Large intestine (tissue), 3 donors: Measurements from ENCODE around the gene PPAT. TPM values are rescaled to one million over a fixed set of nuclear protein-coding genes. Genes with fewer than 3 reads are reported as not detected.
"Not testable (repeated sequence)": the region's sequence is repeated elsewhere in the genome, so short reads cannot be mapped to it uniquely, and the experiment has no call there.

ENCODE experiments used
- DNase-seq, 2 donors: peaks; one replicate each; pipeline versions ENCODE4 v3.0.0 to v3.0.0-alpha.2; 2013
- H3K27ac ChIP-seq: one replicate; pipeline ENCODE4 v1.5.1; 2013; ENCODE audit warnings: low read length
- H3K27me3 ChIP-seq: 2 replicates; pipeline ENCODE4 v1.6.1; 2013; ENCODE audit warnings: low read length; ENCODE audit not compliant: control insufficient read depth, insufficient read depth
- H3K36me3 ChIP-seq: 2 replicates; pipeline ENCODE4 v1.6.1; 2013; ENCODE audit warnings: low read length; ENCODE audit not compliant: control insufficient read depth, insufficient read depth
- H3K4me1 ChIP-seq: one replicate; pipeline ENCODE4 v1.6.1; 2013; ENCODE audit warnings: low read length; ENCODE audit not compliant: control insufficient read depth, insufficient read depth
- H3K4me3 ChIP-seq: one replicate; pipeline ENCODE4 v1.5.1; 2013; ENCODE audit warnings: low read length
- H3K9me3 ChIP-seq: one replicate; pipeline ENCODE4 v1.6.1; 2013; ENCODE audit warnings: mild to moderate bottlenecking, low read depth, low read length, moderate library complexity; ENCODE audit not compliant: control insufficient read depth
- WGBS: methylation state at CpG from one replicate; pipeline ENCODE4 v1.1.5; 2013; ENCODE audit warnings: low lambda C conversion rate; ENCODE audit not compliant: insufficient coverage; 5-methylcytosine and 5-hydroxymethylcytosine counted together
- polyA plus RNA-seq: library from polyadenylated mRNA; unstranded; fragments of 120-200 nt; gene quantifications from one replicate; pipeline ENCODE4 v1.2.1, GENCODE V29; 2013

Gene PPAT
- polyA plus RNA-seq, 1 donor: 13.2 TPM

DNA sequence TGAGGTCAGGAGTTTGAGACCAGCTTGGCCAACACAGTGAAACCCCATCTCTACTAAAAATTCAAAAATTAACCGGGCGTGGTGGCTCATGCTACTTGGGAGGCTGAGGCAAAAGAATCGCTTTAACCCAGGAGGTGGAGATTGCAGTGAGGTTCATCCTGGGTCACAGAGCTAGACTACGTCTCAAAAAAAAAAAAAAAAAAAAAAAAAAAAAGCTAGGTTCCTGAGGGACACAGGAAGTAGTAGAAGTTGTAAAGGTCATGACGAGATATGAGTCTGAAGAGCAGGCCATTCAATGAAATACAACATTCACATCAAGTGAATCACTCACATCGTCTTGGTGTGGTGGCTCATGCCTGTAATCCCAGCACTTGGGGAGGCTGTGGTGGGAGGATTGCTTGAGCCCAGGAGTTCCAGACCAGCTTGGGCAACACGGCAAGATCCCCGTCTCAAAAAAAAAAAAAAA lies 30.9 kb upstream of the PPAT start:
- DNase-seq: peak; percentile 64 to 83
- WGBS: no CpG with 5 or more reads among the region's 8 CpGs

DNA sequence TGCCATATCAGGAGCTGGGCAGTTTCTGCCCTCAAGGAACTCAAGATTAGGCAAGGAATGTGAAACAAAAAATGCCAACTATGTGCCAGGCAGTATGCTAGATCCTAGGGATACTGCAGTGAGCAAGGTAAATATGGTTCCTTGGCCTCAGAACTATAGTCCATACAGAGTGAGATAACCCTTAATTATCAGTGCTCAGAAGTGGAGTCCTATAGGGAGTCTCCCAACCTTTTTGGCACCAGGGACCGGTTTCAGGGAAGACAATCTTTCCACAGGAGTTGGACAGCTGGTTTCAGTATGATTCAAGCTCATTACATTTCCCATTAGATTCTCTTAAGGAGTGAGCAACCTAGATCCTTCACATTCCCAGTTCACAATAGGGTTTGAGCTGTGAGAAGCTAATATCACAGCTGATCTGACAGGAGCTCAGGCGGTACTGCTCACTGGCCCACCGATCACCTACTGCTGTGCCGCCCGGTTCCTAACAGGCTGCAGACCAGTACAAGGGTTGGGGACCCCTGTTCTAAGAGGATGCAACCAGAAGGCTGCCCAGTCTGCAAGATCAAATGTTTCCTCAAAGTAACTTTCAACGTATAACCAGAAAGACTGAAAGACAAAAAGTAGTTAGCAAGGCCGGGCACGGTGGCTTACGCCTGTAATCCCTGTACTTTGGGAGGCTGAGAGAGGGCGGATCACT lies 30.3 kb upstream of the PPAT start:
- H3K4me1 ChIP-seq: peaks cover 8% of the 10 kb centered on the region
- H3K9me3 ChIP-seq: no peaks in the 10 kb centered on the region
- no peak overlapping the region for H3K27ac ChIP-seq
- peak overlapping the region; percentile 91 for H3K4me3 ChIP-seq
- DNase-seq: no peak
- no peaks in the 10 kb centered on the region for H3K27me3 ChIP-seq
- WGBS: no CpG with 5 or more reads among the region's 10 CpGs
- peaks cover 19% of the 10 kb centered on the region for H3K36me3 ChIP-seq

More for the DNA sequence above, 30.9 kb upstream of the PPAT start:
- not testable (repeated sequence) for H3K4me1 ChIP-seq, H3K9me3 ChIP-seq, H3K27me3 ChIP-seq
- H3K4me3 ChIP-seq: peak overlapping the region; percentile 91
- H3K36me3 ChIP-seq: peaks cover 16% of the 10 kb centered on the region
- peak overlapping the region; percentile 91 for H3K27ac ChIP-seq

- Histone ChIP-seq H3K36me3 (peaks cover 25% of the 10 kb centered on the region), H3K4me3 (no peak overlapping the region), H3K27ac (no peak overlapping the region), H3K9me3 (no peaks in the 10 kb centered on the region), H3K27me3 (no peaks in the 10 kb centered on the region), H3K4me1 (peaks cover 8% of the 10 kb centered on the region)
- no peak for DNase-seq
- no CpG with 5 or more reads among the region's 3 CpGs for WGBS
Observed at GRCh38 chr4:56464581-56464980, 29.2 kb upstream of the PPAT start.

- H3K9me3 ChIP-seq: no peaks in the 10 kb centered on the region
- no peak for DNase-seq
- H3K4me1 ChIP-seq: peaks cover 8% of the 10 kb centered on the region
- H3K27me3 ChIP-seq: no peaks in the 10 kb centered on the region
- peaks cover 28% of the 10 kb centered on the region for H3K36me3 ChIP-seq
- no peak overlapping the region for H3K4me3 ChIP-seq
- WGBS: no CpG with 5 or more reads among the region's 5 CpGs
- no peak overlapping the region for H3K27ac ChIP-seq
Observed at GRCh38 chr4:56463711-56464110, 28.3 kb upstream of the PPAT start.

DNA sequence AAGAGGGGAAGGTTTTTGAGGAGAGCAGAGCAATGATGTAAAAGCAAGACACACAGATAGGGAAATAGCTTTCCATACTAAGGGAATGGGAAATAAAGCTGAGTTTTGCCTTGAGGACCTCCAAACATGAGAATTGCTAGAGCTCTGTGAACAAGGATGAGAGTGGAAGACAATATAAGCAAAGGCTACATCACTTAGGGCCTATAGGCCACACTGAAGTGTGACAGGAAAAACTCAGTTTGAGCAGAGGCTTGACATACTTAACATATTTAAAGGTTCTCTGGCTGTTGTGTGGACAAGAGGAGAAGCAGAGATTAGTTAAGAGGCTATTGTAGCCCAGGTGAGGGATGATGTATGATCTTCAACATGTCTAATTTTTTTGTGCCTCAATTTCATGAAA lies 26.7 kb upstream of the PPAT start:
- Histone ChIP-seq H3K9me3 (no peaks in the 10 kb centered on the region), H3K27me3 (no peaks in the 10 kb centered on the region), H3K27ac (no peak overlapping the region), H3K4me3 (no peak overlapping the region), H3K36me3 (peaks cover 30% of the 10 kb centered on the region), H3K4me1 (peaks cover 8% of the 10 kb centered on the region)
- DNase-seq: no peak

DNA sequence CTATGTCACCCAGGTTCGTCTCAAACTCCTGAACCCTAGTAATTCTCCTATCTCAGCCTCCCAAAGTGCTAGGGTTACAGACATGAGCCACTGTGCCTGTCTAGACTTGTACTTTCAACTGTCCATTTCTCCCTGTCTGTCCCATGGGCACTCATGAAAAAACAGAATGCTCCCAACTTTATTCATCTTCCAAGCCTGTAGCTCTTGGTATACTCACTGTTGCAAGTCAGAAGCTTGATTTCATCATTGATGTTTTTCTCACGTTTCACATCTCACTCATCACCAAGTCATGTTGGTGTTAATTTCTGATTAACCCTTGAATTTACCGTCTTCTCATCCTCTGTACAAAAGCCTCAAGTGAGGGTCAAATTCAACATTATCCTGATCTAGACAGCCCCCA lies 24.7 kb upstream of the PPAT start:
- no peaks in the 10 kb centered on the region for H3K4me1 ChIP-seq
- no peak overlapping the region for H3K4me3 ChIP-seq
- H3K27me3 ChIP-seq: no peaks in the 10 kb centered on the region
- no peak for DNase-seq
- H3K36me3 ChIP-seq: peaks cover 38% of the 10 kb centered on the region
- no peaks in the 10 kb centered on the region for H3K9me3 ChIP-seq
- no peak overlapping the region for H3K27ac ChIP-seq
- WGBS: 83% methylated on average over 1 of the region's 3 CpGs

GRCh38 chr4:56450342-56450741 lies 14.9 kb upstream of the PPAT start:
- H3K4me1 ChIP-seq: no peaks in the 10 kb centered on the region

GRCh38 chr4:56449475-56449874 lies 14.1 kb upstream of the PPAT start:
- H3K27ac ChIP-seq, H3K27me3 ChIP-seq, H3K4me1 ChIP-seq, H3K4me3 ChIP-seq, H3K9me3 ChIP-seq, DNase-seq: not testable (repeated sequence)
- peaks cover 30% of the 10 kb centered on the region for H3K36me3 ChIP-seq
- WGBS: no CpG with 5 or more reads among the region's 4 CpGs

More at GRCh38 chr4:56450342-56450741, 14.9 kb upstream of the PPAT start:
- H3K27me3 ChIP-seq: no peaks in the 10 kb centered on the region
- no peaks in the 10 kb centered on the region for H3K9me3 ChIP-seq
- DNase-seq: no peak
- H3K27ac ChIP-seq: no peak overlapping the region
- WGBS: no CpG with 5 or more reads among the region's 1 CpG
- peaks cover 33% of the 10 kb centered on the region for H3K36me3 ChIP-seq
- H3K4me3 ChIP-seq: no peak overlapping the region

GRCh38 chr4:56448301-56448700 lies 12.9 kb upstream of the PPAT start:
- peaks cover 20% of the 10 kb centered on the region for H3K36me3 ChIP-seq
- DNase-seq: no peak
- H3K4me3 ChIP-seq: no peak overlapping the region
- no peaks in the 10 kb centered on the region for H3K9me3 ChIP-seq
- H3K27ac ChIP-seq: no peak overlapping the region
- no peaks in the 10 kb centered on the region for H3K27me3 ChIP-seq
- H3K4me1 ChIP-seq: no peaks in the 10 kb centered on the region

DNA sequence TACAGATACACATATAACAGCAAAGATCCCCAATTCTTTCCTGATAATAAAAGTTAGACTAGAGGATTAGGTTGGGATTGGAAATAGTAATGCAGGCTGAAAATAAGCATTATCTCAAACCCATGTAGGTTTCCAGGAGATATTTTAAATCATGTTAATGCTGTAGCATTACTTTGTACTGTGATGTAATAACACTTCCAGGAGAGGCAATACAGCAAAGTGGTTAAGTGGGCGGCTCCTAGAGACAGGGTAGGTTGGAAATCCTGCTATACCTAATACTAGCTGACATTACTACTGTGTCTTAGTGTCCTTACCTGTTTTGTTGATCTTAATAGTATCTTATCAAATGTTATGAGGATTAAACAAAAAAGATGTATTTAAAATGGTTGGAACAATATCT lies 10.3 kb upstream of the PPAT start:
- H3K4me1 ChIP-seq: no peaks in the 10 kb centered on the region
- no peak overlapping the region for H3K27ac ChIP-seq
- H3K27me3 ChIP-seq: no peaks in the 10 kb centered on the region
- peaks cover 20% of the 10 kb centered on the region for H3K36me3 ChIP-seq
- H3K4me3 ChIP-seq: no peak overlapping the region
- H3K9me3 ChIP-seq: no peaks in the 10 kb centered on the region
- DNase-seq: no peak
- 100% methylated on average over 1 of the region's 1 CpG for WGBS

DNA sequence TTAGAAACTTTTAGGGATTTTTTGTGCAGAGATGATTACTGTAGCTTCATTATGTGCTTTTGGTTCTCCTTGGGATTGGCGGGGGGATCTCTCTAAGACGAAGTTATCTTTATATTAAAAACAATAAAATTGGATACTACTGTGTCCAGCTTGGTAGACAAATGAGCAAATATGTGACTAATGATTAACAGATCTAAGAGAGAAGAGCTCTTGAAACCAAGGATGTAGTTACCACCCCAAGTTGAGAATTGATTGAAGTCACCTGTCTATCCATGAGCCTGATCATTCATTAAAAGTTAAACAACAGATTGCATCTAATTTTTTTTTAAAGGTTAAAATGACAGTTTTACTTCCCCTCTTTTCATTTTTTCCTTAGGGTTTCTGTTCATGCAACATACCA lies 9.3 kb upstream of the PPAT start:
- no CpG with 5 or more reads among the region's 2 CpGs for whole genome bisulfite sequencing
- DNase-seq: no peak
- Histone ChIP-seq H3K27me3 (no peaks in the 10 kb centered on the region), H3K27ac (no peak overlapping the region), H3K4me3 (no peak overlapping the region), H3K9me3 (no peaks in the 10 kb centered on the region), H3K4me1 (no peaks in the 10 kb centered on the region), H3K36me3 (peaks cover 20% of the 10 kb centered on the region)
